MM.1S (cell line): Measurements from ENCODE around the gene SNRNP27.

Experiments
- DNase-seq: peaks from one replicate; pipeline ENCODE4 v3.0.0-alpha.2; 2015
- H2AFZ ChIP-seq: fragments of 300-600 bp; sonication (generic); 2 replicates; pipeline ENCODE4 v1.6.0; 2016; ENCODE audit warnings: antibody characterized with exemption, low read length
- H3F3A ChIP-seq: fragments of 300-600 bp; sonication (generic); 2 replicates; pipeline ENCODE4 v1.6.1; 2016; ENCODE audit warnings: mild to moderate bottlenecking, antibody characterized with exemption, low read length, moderate library complexity, mixed read lengths; ENCODE audit not compliant: insufficient read depth
- H3K27ac ChIP-seq: fragments of 300-600 bp; sonication (generic); 2 replicates; pipeline ENCODE4 v1.5.1; 2016; ENCODE audit warnings: mild to moderate bottlenecking, low read length
- H3K27me3 ChIP-seq: fragments of 300-600 bp; sonication (generic); replicated peaks from 2 replicates; pipeline ENCODE4 v1.6.0; 2016; ENCODE audit warnings: low read length; ENCODE audit not compliant: insufficient read depth
- H3K36me3 ChIP-seq: fragments of 300-600 bp; sonication (generic); replicated peaks from 2 replicates; pipeline ENCODE4 v1.6.1; 2016; ENCODE audit warnings: mild to moderate bottlenecking, low read length, mixed read lengths; ENCODE audit not compliant: insufficient read depth
- H3K4me1 ChIP-seq: fragments of 300-600 bp; sonication (generic); 2 replicates; pipeline ENCODE4 v1.6.1; 2016; ENCODE audit warnings: low read length, mixed read lengths
- H3K4me2 ChIP-seq: fragments of 300-600 bp; sonication (generic); 2 replicates; pipeline ENCODE4 v1.6.0; 2016; ENCODE audit warnings: low read depth, low read length
- H3K4me3 ChIP-seq: fragments of 300-600 bp; sonication (generic); 2 replicates; pipeline ENCODE4 v1.5.1; 2016; ENCODE audit warnings: low read length, mixed read lengths
- H3K79me2 ChIP-seq: fragments of 300-600 bp; sonication (generic); 2 replicates; pipeline ENCODE4 v1.6.1; 2016; ENCODE audit warnings: mixed run types, low read length, mixed read lengths
- H3K9ac ChIP-seq: fragments of 300-600 bp; sonication (generic); 2 replicates; pipeline ENCODE4 v1.6.1; 2016; ENCODE audit warnings: low read length, mixed read lengths
- H3K9me2 ChIP-seq: fragments of 300-600 bp; sonication (generic); replicated peaks from 2 replicates; pipeline ENCODE4 v1.6.1; 2016; ENCODE audit warnings: mild to moderate bottlenecking, low read length, mixed read lengths; ENCODE audit not compliant: insufficient read depth
- H3K9me3 ChIP-seq: fragments of 300-600 bp; sonication (generic); replicated peaks from 2 replicates; pipeline ENCODE4 v1.6.1; 2016; ENCODE audit warnings: mild to moderate bottlenecking, low read length, mixed read lengths; ENCODE audit not compliant: insufficient read depth
- H4K20me1 ChIP-seq: fragments of 300-600 bp; sonication (generic); 2 replicates; pipeline ENCODE4 v1.6.1; 2016; ENCODE audit warnings: mild to moderate bottlenecking, low read length, moderate library complexity, mixed read lengths; ENCODE audit not compliant: insufficient read depth
- EZH2 ChIP-seq: fragments of 300-600 bp; sonication (generic); optimal IDR thresholded peaks from 2 replicates; pipeline ENCODE3; 2017; ENCODE audit warnings: low read depth, mild to moderate bottlenecking, antibody characterized with exemption, low read length, mixed read lengths
- EZH2phosphoT487 ChIP-seq: fragments of 300-600 bp; sonication (generic); IDR thresholded peaks from 2 replicates; pipeline ENCODE4 v1.6.1; 2018; ENCODE audit warnings: antibody characterized with exemption, low read length
- TF ChIP-seq, protein P1 (sequence below): fragments of 300-600 bp; sonication (generic); IDR thresholded peaks from 2 replicates; pipeline ENCODE4 v1.5.1; 2016; ENCODE audit warnings: antibody characterized with exemption, low read length, mixed read lengths

Gene SNRNP27

DNA sequence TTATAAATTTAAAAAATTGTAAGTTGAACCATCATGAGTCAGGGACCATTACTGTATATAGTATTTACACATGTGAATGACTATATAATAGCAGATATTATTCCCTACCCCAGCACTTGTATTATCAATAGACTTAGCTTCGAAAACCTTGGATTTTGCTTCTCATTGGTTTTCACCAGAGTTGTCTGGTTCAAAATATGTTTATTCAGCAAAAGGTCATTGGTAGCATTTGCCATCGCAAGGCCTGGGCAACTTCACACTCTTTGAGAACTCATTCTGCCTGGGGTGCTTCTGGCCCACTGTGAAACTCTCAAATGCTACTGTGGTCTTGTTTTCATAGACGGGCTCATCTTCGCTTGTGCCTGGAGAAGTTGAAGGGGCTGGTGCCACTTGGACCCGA is 41.3 kb downstream of the SNRNP27 start:
- H3K9ac ChIP-seq = no peak overlapping the region

DNA sequence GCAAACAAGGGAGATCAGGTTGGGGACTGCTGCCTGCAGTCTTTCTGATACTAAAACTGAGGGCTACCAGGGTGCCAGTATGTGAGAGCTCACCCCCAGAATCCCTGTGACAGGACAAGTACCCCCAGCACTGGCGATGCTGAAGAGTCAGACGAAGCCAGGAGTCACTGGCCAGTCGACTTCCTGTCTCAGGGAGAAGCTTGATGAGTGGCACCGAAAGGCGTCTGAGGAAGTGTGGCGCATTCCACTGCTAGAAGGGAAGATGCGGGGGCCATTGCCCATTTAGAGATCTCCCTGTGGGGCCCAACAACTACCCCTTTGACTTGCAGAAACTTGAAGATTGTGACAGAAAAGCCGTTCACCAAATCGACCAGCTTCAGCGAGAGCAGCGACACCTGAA is 43.1 kb downstream of the SNRNP27 start:
- Histone ChIP-seq H2AFZ (no peak overlapping the region), H3K36me3 (no peaks in the 10 kb centered on the region), H3K4me2 (no peak overlapping the region), H3K4me3 (no peak overlapping the region), H3K4me1 (peaks cover 27% of the 10 kb centered on the region), H3F3A (peaks cover 6% of the 10 kb centered on the region; the same call in 1 of the 2 replicates), H3K79me2 (no peaks in the 10 kb centered on the region), H4K20me1 (no peaks in the 10 kb centered on the region), H3K9ac (no peak overlapping the region), H3K9me3 (no peaks in the 10 kb centered on the region), H3K9me2 (no peaks in the 10 kb centered on the region), H3K27ac (no peak overlapping the region), H3K27me3 (no peaks in the 10 kb centered on the region)
- TF ChIP-seq, protein P1, sequence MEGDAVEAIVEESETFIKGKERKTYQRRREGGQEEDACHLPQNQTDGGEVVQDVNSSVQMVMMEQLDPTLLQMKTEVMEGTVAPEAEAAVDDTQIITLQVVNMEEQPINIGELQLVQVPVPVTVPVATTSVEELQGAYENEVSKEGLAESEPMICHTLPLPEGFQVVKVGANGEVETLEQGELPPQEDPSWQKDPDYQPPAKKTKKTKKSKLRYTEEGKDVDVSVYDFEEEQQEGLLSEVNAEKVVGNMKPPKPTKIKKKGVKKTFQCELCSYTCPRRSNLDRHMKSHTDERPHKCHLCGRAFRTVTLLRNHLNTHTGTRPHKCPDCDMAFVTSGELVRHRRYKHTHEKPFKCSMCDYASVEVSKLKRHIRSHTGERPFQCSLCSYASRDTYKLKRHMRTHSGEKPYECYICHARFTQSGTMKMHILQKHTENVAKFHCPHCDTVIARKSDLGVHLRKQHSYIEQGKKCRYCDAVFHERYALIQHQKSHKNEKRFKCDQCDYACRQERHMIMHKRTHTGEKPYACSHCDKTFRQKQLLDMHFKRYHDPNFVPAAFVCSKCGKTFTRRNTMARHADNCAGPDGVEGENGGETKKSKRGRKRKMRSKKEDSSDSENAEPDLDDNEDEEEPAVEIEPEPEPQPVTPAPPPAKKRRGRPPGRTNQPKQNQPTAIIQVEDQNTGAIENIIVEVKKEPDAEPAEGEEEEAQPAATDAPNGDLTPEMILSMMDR = no peak
- TF ChIP-seq EZH2phosphoT487 = no peak
- TF ChIP-seq EZH2 = no peak
- DNase-seq = no peak

More for the DNA sequence above, 41.3 kb downstream of the SNRNP27 start:
- Histone ChIP-seq H3F3A (peaks cover 6% of the 10 kb centered on the region; the same call in 1 of the 2 replicates), H3K4me2 (no peak overlapping the region), H2AFZ (no peak overlapping the region), H3K4me3 (no peak overlapping the region), H3K9me2 (no peaks in the 10 kb centered on the region), H3K79me2 (no peaks in the 10 kb centered on the region), H4K20me1 (no peaks in the 10 kb centered on the region), H3K27me3 (no peaks in the 10 kb centered on the region), H3K36me3 (no peaks in the 10 kb centered on the region), H3K4me1 (peaks cover 29% of the 10 kb centered on the region), H3K9me3 (no peaks in the 10 kb centered on the region), H3K27ac (no peak overlapping the region)
- no peak for TF ChIP-seq EZH2phosphoT487
- no peak for TF ChIP-seq EZH2
- TF ChIP-seq, protein P1 = no peak
- DNase-seq = no peak

GRCh38 chr2:69937968-69938367 is 44.2 kb downstream of the SNRNP27 start:
- Histone ChIP-seq H3K4me2 (no peak overlapping the region), H3K27ac (no peak overlapping the region), H3K27me3 (no peaks in the 10 kb centered on the region), H3K4me3 (no peak overlapping the region), H2AFZ (no peak overlapping the region), H3K36me3 (no peaks in the 10 kb centered on the region), H3K9ac (no peak overlapping the region), H3K79me2 (no peaks in the 10 kb centered on the region), H4K20me1 (no peaks in the 10 kb centered on the region), H3K9me2 (no peaks in the 10 kb centered on the region), H3F3A (peaks cover 6% of the 10 kb centered on the region; the same call in 1 of the 2 replicates), H3K4me1 (peaks cover 18% of the 10 kb centered on the region), H3K9me3 (no peaks in the 10 kb centered on the region)
- no peak for DNase-seq
- TF ChIP-seq EZH2 (no peak), EZH2phosphoT487 (no peak)
- TF ChIP-seq, protein P1 = no peak
